T-helper 1 cell treated with Interleukin-12 subunit alpha and Interleukin-12 subunit beta and Interleukin-4 antibody, amounts not matched to agents 30 μg/mL and 1 μg/mL, for 36 hours (primary cell): ENCODE data around the gene WDR4.
"Not testable (repeated sequence)": the region's sequence is repeated elsewhere in the genome, so short reads cannot be mapped to it uniquely, and the experiment has no call there.

Experiments
- H3K27ac Mint-ChIP-seq: one replicate; pipeline ENCODE4 v1.8.0; 2021; ENCODE audit warnings: mild to moderate bottlenecking, mixed read lengths
- H3K27me3 Mint-ChIP-seq: one replicate; pipeline ENCODE4 v1.8.0; 2021; ENCODE audit warnings: low read depth, mixed read lengths
- H3K36me3 Mint-ChIP-seq: one replicate; pipeline ENCODE4 v1.8.0; 2021; ENCODE audit warnings: low read depth, mixed read lengths
- H3K4me1 Mint-ChIP-seq: one replicate; pipeline ENCODE4 v1.8.0; 2021; ENCODE audit warnings: low read depth, mixed read lengths
- H3K4me3 Mint-ChIP-seq: one replicate; pipeline ENCODE4 v1.8.0; 2021; ENCODE audit warnings: mild to moderate bottlenecking, moderate library complexity, mixed read lengths
- H3K9me3 Mint-ChIP-seq: one replicate; pipeline ENCODE4 v1.8.0; 2021; ENCODE audit warnings: mixed read lengths

WDR4 gene

DNA sequence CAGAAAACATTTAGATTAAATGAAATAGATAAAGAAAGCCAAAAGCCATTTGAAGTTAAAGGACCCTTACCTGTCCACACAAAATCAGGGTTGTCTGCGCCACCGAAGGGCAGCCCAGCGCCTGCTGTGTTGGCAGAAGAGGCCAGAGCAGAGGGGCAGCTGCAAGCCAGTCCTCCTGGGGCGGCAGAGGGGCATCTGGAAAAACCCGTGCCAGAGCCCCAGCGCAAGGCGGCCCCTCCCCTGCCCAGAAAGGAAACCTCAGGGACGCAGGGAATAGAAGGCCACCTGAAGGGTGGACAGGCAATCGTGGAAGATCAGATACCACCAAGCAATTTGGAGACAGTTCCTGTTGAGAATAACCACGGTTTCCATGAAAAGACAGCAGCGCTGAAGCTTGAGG lies 24.5 kb upstream of the WDR4 start:
- H3K9me3 Mint-ChIP-seq, result no peaks in the 10 kb centered on the region
- no peak overlapping the region for H3K27ac Mint-ChIP-seq
- H3K4me3 Mint-ChIP-seq, result no peak overlapping the region
- H3K36me3 Mint-ChIP-seq, result peaks cover 20% of the 10 kb centered on the region
- H3K27me3 Mint-ChIP-seq, result no peaks in the 10 kb centered on the region
- no peaks in the 10 kb centered on the region for H3K4me1 Mint-ChIP-seq

DNA sequence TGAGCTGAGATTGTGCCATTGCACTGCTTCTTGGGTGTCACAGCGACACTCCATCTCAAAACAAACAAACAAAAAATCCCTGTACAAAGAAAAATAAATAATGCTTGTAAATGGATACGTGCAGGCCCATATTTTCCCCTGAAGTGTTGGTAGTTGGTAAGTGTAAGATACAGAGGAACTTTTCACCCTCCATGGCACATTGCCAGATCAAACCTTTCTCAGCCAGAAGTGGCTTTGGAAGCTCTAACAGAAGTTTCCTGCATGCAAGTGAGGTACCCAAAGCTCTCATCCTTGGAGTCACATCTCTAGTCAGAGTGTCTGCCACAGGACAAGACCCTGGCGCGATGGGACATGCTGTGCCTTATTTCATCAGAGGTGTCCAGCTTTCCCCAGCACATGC lies 21.1 kb upstream of the WDR4 start:
- no peak overlapping the region for H3K27ac Mint-ChIP-seq
- peaks cover 23% of the 10 kb centered on the region for H3K36me3 Mint-ChIP-seq
- peaks cover 3% of the 10 kb centered on the region for H3K4me1 Mint-ChIP-seq
- no peak overlapping the region for H3K4me3 Mint-ChIP-seq
- no peaks in the 10 kb centered on the region for H3K9me3 Mint-ChIP-seq
- no peaks in the 10 kb centered on the region for H3K27me3 Mint-ChIP-seq

DNA sequence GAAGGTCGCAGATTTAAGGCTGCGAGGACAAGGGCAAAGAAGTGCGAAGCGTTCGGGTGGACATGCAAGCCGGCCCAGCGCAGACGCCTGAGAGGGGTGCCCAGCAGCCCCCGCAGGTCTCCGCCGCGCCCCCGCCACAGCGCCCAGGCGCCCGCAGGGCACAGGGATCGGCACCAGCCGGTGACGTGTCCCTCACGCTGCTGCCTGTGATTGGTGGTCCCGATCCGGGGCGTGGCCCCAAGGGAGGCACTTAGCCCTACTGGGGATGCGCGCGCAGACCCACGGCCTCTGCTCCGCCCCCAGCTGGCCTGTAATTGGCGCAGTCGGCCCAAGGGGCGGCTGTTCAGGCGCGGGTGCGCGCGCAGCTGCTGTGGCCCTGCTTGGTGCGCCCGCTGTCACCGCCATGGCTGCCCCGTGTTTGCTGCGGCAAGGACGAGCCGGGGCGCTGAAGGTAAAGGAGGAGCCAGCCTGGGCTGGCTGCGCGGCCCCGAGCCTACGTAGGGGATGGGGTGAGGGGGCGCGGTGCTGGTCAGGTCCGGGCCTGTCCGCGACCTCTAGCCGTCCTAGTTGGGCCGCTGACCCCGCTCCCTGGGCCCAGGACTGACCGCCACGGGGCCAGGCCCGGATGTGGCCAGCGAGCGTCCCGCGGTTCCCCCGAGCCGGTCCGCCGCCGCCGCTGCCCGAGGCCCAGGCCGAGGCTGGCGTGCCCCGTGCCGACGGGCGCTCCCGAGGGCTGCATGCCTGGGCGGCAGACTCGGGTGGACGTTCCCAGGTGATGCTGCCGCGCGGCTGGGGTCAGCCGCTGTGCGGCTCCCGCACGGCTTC lies 13.8 kb upstream of the WDR4 start, which contains the start of gene NDUFV3:
NDUFV3 (plus strand) TSS at position 379 of the 825 bp plus-strand sequence; CDS start at position 404, 25 bp downstream.
- Mint-ChIP-seq H3K9me3 (no peaks in the 10 kb centered on the region), H3K27ac (peak within 1 kb of the TSS; percentile 93), H3K4me1 (peaks cover 12% of the 10 kb centered on the region), H3K27me3 (no peaks in the 10 kb centered on the region), H3K36me3 (peaks cover 9% of the 10 kb centered on the region), H3K4me3 (peak within 1 kb of the TSS; percentile 85)

DNA sequence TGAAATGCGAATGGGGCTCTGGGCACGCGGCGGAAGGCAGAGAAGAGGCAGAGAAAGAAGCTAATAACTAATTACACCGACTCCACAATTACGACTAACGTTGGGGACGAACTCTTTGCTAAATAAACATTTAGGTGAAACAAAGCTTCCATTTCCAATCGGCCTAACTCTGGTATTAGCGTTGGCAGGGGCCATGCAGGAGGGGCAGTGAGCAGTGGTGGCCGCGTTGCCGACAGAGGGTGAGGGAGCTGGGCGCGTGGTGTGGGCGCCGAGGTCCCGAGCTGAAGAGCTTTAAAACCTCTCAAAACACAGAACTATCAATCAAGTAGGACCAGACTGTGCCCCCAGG lies 13.2 kb upstream of the WDR4 start:
- Mint-ChIP-seq H3K4me3 (peak overlapping the region; percentile 85), H3K9me3 (no peaks in the 10 kb centered on the region), H3K27me3 (no peaks in the 10 kb centered on the region), H3K4me1 (peaks cover 11% of the 10 kb centered on the region), H3K36me3 (peaks cover 7% of the 10 kb centered on the region), H3K27ac (peak overlapping the region; percentile 93)

DNA sequence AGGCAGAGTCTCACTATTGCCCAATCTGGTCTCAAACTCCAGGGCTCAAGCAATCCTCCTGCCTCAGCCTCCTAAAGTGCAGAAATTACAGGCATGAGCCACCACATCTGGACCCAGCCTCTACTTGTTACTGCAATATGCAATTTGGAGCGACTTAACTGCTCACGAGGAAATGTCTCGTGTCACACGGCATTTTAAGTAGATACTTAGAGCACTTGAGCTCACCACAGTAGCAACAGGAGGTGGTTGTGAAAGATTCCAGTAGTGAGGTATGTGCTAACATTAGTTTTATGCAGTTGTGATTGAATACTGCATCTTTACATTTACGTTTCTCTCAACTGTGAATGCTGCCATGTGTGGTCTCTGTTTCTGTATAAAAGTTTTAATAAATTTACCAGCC lies 8.0 kb upstream of the WDR4 start:
- no peaks in the 10 kb centered on the region for H3K27me3 Mint-ChIP-seq
- peaks cover 4% of the 10 kb centered on the region for H3K4me1 Mint-ChIP-seq
- H3K4me3 Mint-ChIP-seq, result no peak overlapping the region
- H3K36me3 Mint-ChIP-seq, result no peaks in the 10 kb centered on the region
- no peaks in the 10 kb centered on the region for H3K9me3 Mint-ChIP-seq
- no peak overlapping the region for H3K27ac Mint-ChIP-seq

DNA sequence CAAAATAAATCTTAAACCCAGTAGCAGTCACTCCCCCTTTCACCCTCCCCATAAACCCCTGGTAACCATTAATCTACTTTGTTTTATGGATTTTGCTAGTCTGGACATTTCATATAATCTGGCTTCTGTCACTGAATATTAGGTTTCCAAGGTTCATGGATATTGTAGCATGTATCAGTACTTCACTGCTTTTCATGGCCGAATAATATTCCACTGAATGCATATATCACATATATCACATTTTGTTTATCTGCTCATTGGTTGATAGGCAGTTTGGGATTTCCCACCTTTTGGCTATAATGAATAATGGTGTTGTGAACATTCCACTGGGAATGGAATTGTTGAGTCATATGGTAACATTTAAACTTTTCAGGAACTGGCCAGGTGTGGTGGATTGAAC lies 4.6 kb upstream of the WDR4 start:
- peaks cover 6% of the 10 kb centered on the region for H3K36me3 Mint-ChIP-seq
- H3K4me1 Mint-ChIP-seq, result peaks cover 11% of the 10 kb centered on the region
- no peak overlapping the region for H3K4me3 Mint-ChIP-seq
- no peaks in the 10 kb centered on the region for H3K27me3 Mint-ChIP-seq
- H3K9me3 Mint-ChIP-seq, result no peaks in the 10 kb centered on the region
- H3K27ac Mint-ChIP-seq, result no peak overlapping the region

DNA sequence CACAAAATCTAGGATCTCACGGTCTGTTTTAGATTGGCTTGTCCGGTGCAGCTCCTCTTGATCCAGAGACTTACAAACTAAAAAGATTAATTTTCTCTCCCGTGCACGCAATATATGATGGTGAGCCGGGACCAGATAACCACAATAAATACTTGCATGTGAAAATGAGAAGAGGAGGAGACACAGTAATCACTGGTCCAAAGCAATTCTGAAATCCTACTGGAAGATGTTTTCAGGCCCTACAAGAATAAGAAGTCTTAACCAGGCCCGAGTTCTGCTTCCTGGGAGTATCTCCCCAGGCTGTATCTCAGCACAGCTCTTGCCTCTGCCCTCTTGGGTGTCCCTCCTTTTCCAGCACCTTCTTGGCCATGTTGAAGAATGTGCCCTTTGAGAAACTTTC lies 1.0 kb upstream of the WDR4 start:
- Mint-ChIP-seq H3K27ac (peak overlapping the region; percentile 97), H3K4me3 (peak overlapping the region; percentile 89), H3K27me3 (no peaks in the 10 kb centered on the region), H3K36me3 (peaks cover 12% of the 10 kb centered on the region), H3K9me3 (no peaks in the 10 kb centered on the region), H3K4me1 (peaks cover 22% of the 10 kb centered on the region)

DNA sequence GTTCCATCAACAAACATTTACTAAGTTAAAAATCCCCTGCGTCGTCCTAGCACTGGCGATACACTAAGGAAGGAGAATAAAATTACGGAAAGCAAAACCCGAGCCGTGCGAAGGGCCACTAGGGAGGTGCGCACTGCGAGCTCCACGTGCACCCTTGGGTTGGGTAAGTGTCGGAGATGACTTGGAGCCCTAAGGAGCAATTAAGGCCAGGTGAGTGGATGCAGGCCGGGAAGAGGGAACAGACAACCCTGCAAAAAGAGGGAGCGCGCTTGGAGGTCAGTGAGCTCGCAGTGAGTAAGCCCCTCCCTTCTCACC lies 704 bp downstream of the WDR4 start:
- Mint-ChIP-seq H3K4me3 (peak overlapping the region; percentile 89), H3K27me3 (no peaks in the 10 kb centered on the region), H3K36me3 (peaks cover 20% of the 10 kb centered on the region), H3K4me1 (peaks cover 22% of the 10 kb centered on the region), H3K27ac (peak overlapping the region; percentile 97), H3K9me3 (no peaks in the 10 kb centered on the region)

DNA sequence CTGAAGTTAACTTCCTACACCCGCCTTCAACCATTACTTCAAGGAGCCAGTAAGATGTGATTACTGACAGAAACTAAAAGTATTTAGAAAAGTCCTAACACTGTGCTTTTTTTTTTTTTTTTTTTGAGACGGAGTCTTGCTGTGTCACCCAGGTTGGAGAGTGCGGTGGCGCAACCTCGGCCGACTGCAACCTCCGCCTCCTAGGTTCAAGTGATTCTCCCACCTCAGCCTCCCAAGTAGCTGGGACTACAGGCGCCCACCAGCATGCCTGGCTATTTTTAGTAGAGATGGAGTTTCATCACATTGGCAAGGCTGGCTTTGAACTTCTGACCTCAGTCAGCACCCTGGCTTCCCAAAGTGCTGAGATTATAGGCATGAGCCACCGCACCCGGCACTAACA lies 3.5 kb downstream of the WDR4 start:
- peaks cover 22% of the 10 kb centered on the region for H3K4me1 Mint-ChIP-seq
- H3K27ac Mint-ChIP-seq, H3K27me3 Mint-ChIP-seq, H3K4me3 Mint-ChIP-seq, H3K9me3 Mint-ChIP-seq: not testable (repeated sequence)
- H3K36me3 Mint-ChIP-seq, result peaks cover 33% of the 10 kb centered on the region

DNA sequence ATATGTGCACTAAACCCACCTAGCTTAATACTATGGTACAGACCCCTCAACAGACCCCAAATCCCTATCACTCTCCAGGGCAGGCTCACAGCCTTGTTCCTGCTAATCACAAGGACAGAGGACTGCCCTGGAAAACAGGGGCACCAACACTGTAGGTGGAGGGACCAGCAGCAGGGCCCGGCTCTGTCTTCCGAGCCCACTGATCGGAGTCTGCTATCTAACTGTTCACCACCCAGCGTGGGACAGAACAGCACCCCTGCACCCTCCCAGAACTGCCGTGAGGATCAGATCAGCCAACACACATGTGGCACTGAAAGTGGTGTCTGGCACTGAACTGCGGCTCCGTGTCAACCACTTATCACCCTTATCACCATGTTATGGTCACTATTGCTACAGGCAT lies 6.2 kb downstream of the WDR4 start:
- no peak overlapping the region for H3K4me3 Mint-ChIP-seq
- peaks cover 27% of the 10 kb centered on the region for H3K36me3 Mint-ChIP-seq
- H3K27me3 Mint-ChIP-seq, result no peaks in the 10 kb centered on the region
- H3K9me3 Mint-ChIP-seq, result no peaks in the 10 kb centered on the region
- peaks cover 4% of the 10 kb centered on the region for H3K4me1 Mint-ChIP-seq
- H3K27ac Mint-ChIP-seq, result no peak overlapping the region

DNA sequence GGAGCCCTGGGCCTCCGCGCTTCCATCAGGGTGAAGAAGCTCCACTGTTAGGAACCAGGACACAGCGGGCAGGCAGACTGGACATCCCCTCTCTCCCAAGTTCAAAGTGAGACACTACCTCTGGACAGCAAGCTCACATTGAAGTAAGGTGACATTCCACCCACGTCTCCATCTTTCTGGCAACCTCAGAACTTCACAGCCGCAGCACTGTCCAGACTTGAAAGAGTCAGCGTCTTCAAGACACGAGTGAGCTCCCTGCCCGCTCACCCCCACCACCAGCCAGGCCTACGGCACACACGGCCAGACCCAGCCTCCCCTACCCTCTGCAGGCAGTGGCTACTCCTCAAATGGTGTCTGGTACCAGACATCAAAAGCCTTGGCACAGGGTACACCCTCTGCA lies 11.1 kb downstream of the WDR4 start:
- H3K4me1 Mint-ChIP-seq, result peaks cover 4% of the 10 kb centered on the region
- no peaks in the 10 kb centered on the region for H3K27me3 Mint-ChIP-seq
- H3K9me3 Mint-ChIP-seq, result no peaks in the 10 kb centered on the region
- H3K36me3 Mint-ChIP-seq, result peaks cover 27% of the 10 kb centered on the region
- H3K4me3 Mint-ChIP-seq, result no peak overlapping the region
- no peak overlapping the region for H3K27ac Mint-ChIP-seq

DNA sequence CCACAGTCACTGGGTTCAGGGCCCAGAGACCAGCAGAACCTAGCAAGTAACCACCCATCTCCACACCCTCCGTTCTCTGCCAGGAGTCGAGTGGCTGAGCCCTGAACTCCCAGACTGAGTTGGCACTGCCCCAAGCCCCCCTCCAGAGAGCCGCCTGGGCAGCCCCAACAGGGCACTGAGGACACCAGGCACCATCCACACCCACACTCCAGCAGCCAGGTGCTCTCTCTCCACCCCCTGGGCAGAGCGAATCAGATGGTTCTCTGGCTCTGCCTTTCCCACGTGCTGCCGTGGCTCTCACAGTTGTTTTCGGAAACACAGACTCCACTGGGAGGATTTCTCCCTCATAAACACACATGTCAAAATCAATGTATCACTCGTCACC lies 13.6 kb downstream of the WDR4 start:
- peaks cover 12% of the 10 kb centered on the region for H3K4me1 Mint-ChIP-seq
- H3K27me3 Mint-ChIP-seq, result no peaks in the 10 kb centered on the region
- H3K9me3 Mint-ChIP-seq, result no peaks in the 10 kb centered on the region
- peaks cover 23% of the 10 kb centered on the region for H3K36me3 Mint-ChIP-seq
- no peak overlapping the region for H3K4me3 Mint-ChIP-seq
- peak overlapping the region; percentile 36 for H3K27ac Mint-ChIP-seq

DNA sequence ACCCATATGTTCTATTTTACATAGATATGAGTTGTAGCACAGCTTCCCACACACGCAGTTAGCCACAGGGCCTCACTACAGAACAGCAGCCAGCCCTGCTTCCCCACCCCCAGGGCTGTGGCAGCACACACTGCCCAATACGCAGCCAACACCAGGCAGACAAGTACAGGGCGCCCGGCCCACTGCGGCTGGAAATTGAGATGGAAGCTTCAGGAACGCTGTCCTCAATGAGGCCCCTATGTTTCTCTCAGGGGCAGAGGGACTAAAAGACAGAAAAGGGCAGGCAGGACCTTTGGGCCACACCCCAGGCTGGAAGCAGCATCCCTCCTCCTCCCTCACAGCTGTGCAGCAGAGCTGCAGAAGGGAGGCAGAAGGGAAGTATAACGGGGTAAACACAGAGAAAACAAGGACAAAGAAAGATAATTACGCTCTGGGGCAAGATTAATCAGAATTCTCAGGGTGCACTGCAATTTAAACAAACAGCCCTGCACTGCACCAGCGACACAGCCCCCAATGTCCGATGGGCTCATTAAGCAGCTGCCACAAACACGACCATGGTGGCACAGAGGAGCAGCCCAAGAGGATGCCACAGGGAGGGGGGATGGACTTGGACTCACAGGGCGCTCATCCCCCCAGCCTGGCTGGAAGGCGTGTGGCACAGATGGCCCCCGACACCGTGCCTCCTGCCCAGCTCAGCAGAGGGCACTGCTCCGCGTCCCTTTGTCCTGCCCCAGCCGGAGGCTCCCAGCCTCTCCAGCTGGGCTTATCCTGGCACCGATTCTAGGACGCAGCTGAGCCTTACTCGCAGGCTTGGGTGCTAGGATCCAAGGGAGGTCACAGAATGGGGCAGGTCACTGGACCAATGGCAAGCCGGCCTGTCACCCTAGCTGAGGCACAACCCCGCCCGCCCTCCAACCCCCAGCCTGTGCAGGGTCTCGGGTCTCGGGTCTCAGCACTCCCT lies 14.2 kb downstream of the WDR4 start:
- Mint-ChIP-seq H3K4me1 (peaks cover 12% of the 10 kb centered on the region), H3K36me3 (peaks cover 25% of the 10 kb centered on the region), H3K9me3 (no peaks in the 10 kb centered on the region), H3K27me3 (no peaks in the 10 kb centered on the region), H3K27ac (no peak overlapping the region), H3K4me3 (no peak overlapping the region)

DNA sequence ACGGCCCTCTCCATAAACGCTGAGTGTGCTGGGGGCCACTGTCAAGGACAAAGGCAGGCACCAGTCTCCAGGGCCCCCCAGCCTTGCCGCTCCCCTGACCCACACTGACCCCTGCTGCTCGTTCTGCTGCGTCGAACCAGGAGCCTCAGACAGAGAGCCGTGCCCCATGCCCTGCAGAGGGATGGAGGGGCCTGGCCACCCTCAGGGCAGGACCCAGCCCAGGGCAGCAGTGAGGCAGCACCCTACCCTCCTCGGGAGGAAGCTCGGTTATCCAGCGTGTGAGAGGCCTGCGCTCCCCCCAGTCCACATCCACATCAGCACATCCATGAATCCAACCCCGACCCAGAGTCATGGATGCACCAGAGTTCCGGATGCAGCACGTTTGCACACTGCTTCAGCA lies 15.1 kb downstream of the WDR4 start:
- Mint-ChIP-seq H3K4me1 (peaks cover 12% of the 10 kb centered on the region), H3K27ac (no peak overlapping the region), H3K36me3 (peaks cover 21% of the 10 kb centered on the region), H3K4me3 (no peak overlapping the region), H3K27me3 (no peaks in the 10 kb centered on the region), H3K9me3 (no peaks in the 10 kb centered on the region)

DNA sequence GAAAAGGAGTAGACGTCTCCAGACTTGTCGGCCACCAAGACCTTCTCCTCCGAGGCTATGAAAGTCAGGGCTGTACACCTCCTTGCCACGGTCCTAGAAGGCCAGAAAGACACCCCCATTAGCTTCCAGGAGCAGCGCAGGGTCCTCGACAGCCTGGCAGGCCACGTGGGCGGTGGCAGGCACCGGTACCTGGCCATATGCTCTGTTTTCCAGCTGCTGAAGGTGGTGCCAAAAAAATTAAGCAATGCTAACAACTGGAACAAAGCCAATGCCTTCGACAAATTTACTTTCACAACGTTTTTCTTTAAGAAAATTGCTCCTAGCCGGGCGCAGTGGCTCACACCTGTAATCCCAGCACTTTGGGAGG lies 15.9 kb downstream of the WDR4 start:
- no peak overlapping the region for H3K4me3 Mint-ChIP-seq
- H3K27me3 Mint-ChIP-seq, result no peaks in the 10 kb centered on the region
- no peak overlapping the region for H3K27ac Mint-ChIP-seq
- H3K9me3 Mint-ChIP-seq, result no peaks in the 10 kb centered on the region
- H3K4me1 Mint-ChIP-seq, result peaks cover 12% of the 10 kb centered on the region
- peaks cover 26% of the 10 kb centered on the region for H3K36me3 Mint-ChIP-seq
